ENCODE results near the gene DPEP2NB. TPM values are rescaled to one million over a fixed set of nuclear protein-coding genes. Genes with fewer than 3 reads are reported as not detected.
"Not testable (repeated sequence)": the region's sequence is repeated elsewhere in the genome, so short reads cannot be mapped to it uniquely, and the experiment has no call there.

DPEP2NB gene
- total and polyA plus RNA-seq, 2 donors (not counting 1 experiment from before 2014, with no cell fraction given), result not detected

DNA sequence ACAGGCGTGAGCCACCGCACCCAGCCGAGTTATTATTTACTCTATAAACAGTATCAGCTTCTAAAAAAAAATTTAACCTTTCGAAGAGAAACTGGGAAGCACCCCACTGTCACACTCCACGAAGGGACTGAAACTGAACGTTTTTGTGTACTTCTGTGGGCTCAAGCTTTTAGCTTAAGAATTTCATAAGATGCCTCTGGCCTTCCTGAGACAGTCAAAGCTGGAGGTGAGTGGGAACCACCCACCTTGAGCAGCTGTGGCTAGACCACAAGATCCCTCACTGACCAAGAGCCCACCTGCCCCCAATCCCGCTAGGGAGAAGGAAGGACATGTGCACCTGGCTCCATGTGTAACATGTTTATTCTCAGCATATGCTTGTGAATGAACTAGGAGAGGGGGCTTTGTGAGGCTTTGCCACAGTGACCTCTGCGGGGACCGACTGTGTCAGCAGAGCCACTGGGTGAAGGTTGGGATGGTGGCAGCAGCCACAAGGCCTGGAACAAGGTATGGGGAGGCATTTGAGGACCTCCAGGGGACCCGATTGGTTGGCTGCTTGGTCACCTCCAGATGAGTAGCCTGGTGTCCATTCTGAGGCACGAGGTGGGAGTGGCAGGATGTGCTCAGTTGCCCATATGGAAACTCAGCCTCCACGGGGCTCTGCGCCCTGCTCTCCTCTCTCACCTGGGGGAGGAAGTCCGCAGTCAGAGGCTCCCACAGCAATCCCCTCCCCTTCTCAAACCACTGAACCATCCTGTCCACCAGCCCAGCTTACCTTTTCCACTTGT is 40.2 kb downstream of the DPEP2NB start:
- H3K4me3 ChIP-seq (replicated peaks in 1 of 4; ENCODE audit: control extremely low read depth in 1 of 4, insufficient read depth in 1 of 4, low read depth in 3 of 4, low read length in 4 of 4), result no peak overlapping the region
- TF ChIP-seq, protein P1, sequence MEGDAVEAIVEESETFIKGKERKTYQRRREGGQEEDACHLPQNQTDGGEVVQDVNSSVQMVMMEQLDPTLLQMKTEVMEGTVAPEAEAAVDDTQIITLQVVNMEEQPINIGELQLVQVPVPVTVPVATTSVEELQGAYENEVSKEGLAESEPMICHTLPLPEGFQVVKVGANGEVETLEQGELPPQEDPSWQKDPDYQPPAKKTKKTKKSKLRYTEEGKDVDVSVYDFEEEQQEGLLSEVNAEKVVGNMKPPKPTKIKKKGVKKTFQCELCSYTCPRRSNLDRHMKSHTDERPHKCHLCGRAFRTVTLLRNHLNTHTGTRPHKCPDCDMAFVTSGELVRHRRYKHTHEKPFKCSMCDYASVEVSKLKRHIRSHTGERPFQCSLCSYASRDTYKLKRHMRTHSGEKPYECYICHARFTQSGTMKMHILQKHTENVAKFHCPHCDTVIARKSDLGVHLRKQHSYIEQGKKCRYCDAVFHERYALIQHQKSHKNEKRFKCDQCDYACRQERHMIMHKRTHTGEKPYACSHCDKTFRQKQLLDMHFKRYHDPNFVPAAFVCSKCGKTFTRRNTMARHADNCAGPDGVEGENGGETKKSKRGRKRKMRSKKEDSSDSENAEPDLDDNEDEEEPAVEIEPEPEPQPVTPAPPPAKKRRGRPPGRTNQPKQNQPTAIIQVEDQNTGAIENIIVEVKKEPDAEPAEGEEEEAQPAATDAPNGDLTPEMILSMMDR (conservative IDR thresholded peaks at IDR 0.05 in 1 of 2, IDR thresholded peaks at IDR 0.05 in 1 of 2; ENCODE audit: low read depth in 1 of 2, low read length in 2 of 2), result no peak
- no peak for TF ChIP-seq EZH2 (IDR thresholded peaks at IDR 0.05; ENCODE audit: low read length, missing control alignments)
- H3K9ac ChIP-seq (ENCODE audit: insufficient read depth, low read length), result no peak overlapping the region
- H3K4me1 ChIP-seq (ENCODE audit: control insufficient read depth, extremely low read depth, insufficient read depth, low read length), result no peaks in the 10 kb centered on the region
- peaks cover 11% of the 10 kb centered on the region for H3K27me3 ChIP-seq (ENCODE audit: control insufficient read depth, insufficient read depth, low read length)
- no peaks in the 10 kb centered on the region for H3K36me3 ChIP-seq (ENCODE audit: control insufficient read depth, insufficient read depth, low read length)
- H3K9me3 ChIP-seq (ENCODE audit: control insufficient read depth, insufficient read depth, low read depth, low read length), result no peaks in the 10 kb centered on the region
- H3K79me2 ChIP-seq (ENCODE audit: control insufficient read depth, insufficient read depth, low read length), result no peaks in the 10 kb centered on the region
- H3K4me2 ChIP-seq (ENCODE audit: extremely low read depth, insufficient read depth, low read length), result no peak overlapping the region
- no peak overlapping the region for H3K27ac ChIP-seq (ENCODE audit: insufficient read depth, low read length)
- H2AFZ ChIP-seq (ENCODE audit: low read length), result no peak overlapping the region
- no peaks in the 10 kb centered on the region for H4K20me1 ChIP-seq (ENCODE audit: control insufficient read depth, extremely low read depth, insufficient read depth, low read length)
- no peak for DNase-seq (ENCODE audit: low read depth in 2 of 2)

DNA sequence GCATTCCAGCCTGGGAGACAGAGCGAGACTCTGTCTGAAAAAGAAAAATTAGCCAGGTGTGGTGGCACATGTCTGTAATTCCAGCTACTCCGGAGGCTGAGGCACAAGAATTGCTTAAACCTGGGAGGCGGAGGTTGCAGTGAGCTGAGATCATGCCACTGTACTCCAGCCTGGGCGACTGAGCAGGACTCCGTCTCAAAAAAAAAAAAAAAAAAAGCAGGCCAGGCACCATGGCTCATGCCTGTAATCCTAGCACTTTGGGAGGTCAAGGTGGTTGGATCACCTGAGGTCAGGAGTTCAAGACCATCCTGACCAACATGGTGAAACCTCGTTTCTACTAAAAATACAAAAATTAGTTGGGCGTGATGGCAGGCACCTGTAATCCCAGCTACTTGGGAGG is 43.4 kb downstream of the DPEP2NB start:
- H3K36me3 ChIP-seq (ENCODE audit: control insufficient read depth, insufficient read depth, low read length); H3K9ac ChIP-seq (ENCODE audit: insufficient read depth, low read length); H3K4me1 ChIP-seq (ENCODE audit: control insufficient read depth, extremely low read depth, insufficient read depth, low read length); H4K20me1 ChIP-seq (ENCODE audit: control insufficient read depth, extremely low read depth, insufficient read depth, low read length); H3K4me2 ChIP-seq (ENCODE audit: extremely low read depth, insufficient read depth, low read length); H3K27ac ChIP-seq (ENCODE audit: insufficient read depth, low read length); DNase-seq (ENCODE audit: low read depth in 2 of 2); H3K4me3 ChIP-seq (replicated peaks in 1 of 4; ENCODE audit: control extremely low read depth in 1 of 4, insufficient read depth in 1 of 4, low read depth in 3 of 4, low read length in 4 of 4); H3K9me3 ChIP-seq (ENCODE audit: control insufficient read depth, insufficient read depth, low read depth, low read length); H2AFZ ChIP-seq (ENCODE audit: low read length): not testable (repeated sequence)
- Histone ChIP-seq H3K79me2 (ENCODE audit: control insufficient read depth, insufficient read depth, low read length) (peaks cover 10% of the 10 kb centered on the region), H3K27me3 (ENCODE audit: control insufficient read depth, insufficient read depth, low read length) (peaks cover 10% of the 10 kb centered on the region)

DNA sequence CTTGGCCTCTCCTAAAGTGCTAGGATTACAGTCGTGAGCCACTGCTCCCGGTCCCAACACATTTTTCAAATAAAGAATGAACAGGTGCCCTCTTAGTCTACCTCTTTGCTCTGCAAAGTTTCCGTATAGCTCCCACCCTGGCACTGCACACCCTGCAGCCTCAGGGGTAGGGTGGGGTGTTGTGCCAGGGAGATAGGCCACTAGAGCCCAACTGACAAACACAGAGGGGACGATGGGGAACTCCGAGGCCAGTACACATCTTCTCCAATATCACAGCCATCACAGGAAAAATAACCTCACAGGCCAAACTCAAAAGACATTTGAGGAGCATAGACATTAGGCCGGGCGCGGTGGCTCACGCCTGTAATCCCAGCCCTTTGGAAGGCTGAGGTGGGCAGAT is 44.6 kb downstream of the DPEP2NB start:
- no peaks in the 10 kb centered on the region for H4K20me1 ChIP-seq (ENCODE audit: control insufficient read depth, extremely low read depth, insufficient read depth, low read length)
- no peak for DNase-seq (ENCODE audit: low read depth in 2 of 2)

More for the DNA sequence above, 44.6 kb downstream of the DPEP2NB start:
- no peak overlapping the region for H2AFZ ChIP-seq (ENCODE audit: low read length)
- H3K4me2 ChIP-seq (ENCODE audit: extremely low read depth, insufficient read depth, low read length), result no peak overlapping the region
- no peaks in the 10 kb centered on the region for H3K36me3 ChIP-seq (ENCODE audit: control insufficient read depth, insufficient read depth, low read length)
- H3K79me2 ChIP-seq (ENCODE audit: control insufficient read depth, insufficient read depth, low read length), result peaks cover 22% of the 10 kb centered on the region
- no peak overlapping the region for H3K27ac ChIP-seq (ENCODE audit: insufficient read depth, low read length)
- TF ChIP-seq, protein P1 (conservative IDR thresholded peaks at IDR 0.05 in 1 of 2, IDR thresholded peaks at IDR 0.05 in 1 of 2; ENCODE audit: low read depth in 1 of 2, low read length in 2 of 2), result no peak
- TF ChIP-seq EZH2 (IDR thresholded peaks at IDR 0.05; ENCODE audit: low read length, missing control alignments), result no peak
- no peak overlapping the region for H3K4me3 ChIP-seq (replicated peaks in 1 of 4; ENCODE audit: control extremely low read depth in 1 of 4, insufficient read depth in 1 of 4, low read depth in 3 of 4, low read length in 4 of 4)
- peaks cover 15% of the 10 kb centered on the region for H3K4me1 ChIP-seq (ENCODE audit: control insufficient read depth, extremely low read depth, insufficient read depth, low read length)
- no peak overlapping the region for H3K9ac ChIP-seq (ENCODE audit: insufficient read depth, low read length)
- peaks cover under 1% of the 10 kb centered on the region for H3K27me3 ChIP-seq (ENCODE audit: control insufficient read depth, insufficient read depth, low read length)
- no peaks in the 10 kb centered on the region for H3K9me3 ChIP-seq (ENCODE audit: control insufficient read depth, insufficient read depth, low read depth, low read length)
